A549 (cell line): ENCODE results near the gene SUGCT. TPM values are rescaled to one million over a fixed set of nuclear protein-coding genes. Genes with fewer than 3 reads are reported as not detected.

ENCODE experiments used
- ATAC-seq, 2 experiments: fragments of 200-7000 bp in 1 of 2; fragments of >200 bp in 1 of 2; cut with Nextera tagmentation in 1 of 2; cut with Tn5 transposase in 1 of 2; 3 replicates each; pipeline versions ENCODE4 v1.8.0 to v1.9.1; 2018 to 2020; ENCODE audit warnings: mild to moderate bottlenecking in 1 of 2, moderate library complexity in 1 of 2
- CTCF ChIA-PET: fragments of 300-600 bp; sonication (Branson Sonifier 250); formaldehyde crosslinking; extraction: SDS; loops from one replicate; lab custom pipeline; 2021; ENCODE audit warnings: antibody characterized with exemption, inconsistent platforms; lab: Yijun Ruan, JAX
- POLR2A ChIA-PET: fragments of 350-600 bp; formaldehyde crosslinking; extraction: SDS; loops from one replicate; lab custom pipeline; 2021; ENCODE audit warnings: antibody characterized with exemption, inconsistent platforms; lab: Yijun Ruan, JAX
- DNase-seq, 2 experiments: peaks; one replicate each; pipeline versions ENCODE4 v3.0.0 to v3.0.0-alpha.2; 2011 to 2016; ENCODE audit warnings: low read depth in 1 of 2, low spot score in 1 of 2
- FAIRE-seq: peaks from 2 replicates; lab custom pipeline; 2011; peaks lifted over from hg19 to GRCh38; lab: Jason Lieb, UNC
- H3K27ac ChIP-seq, 2 experiments: fragments of >200 bp; sonication (Bioruptor Twin); formaldehyde crosslinking; 3 replicates each; pipeline ENCODE4 v1.5.1; 2016 to 2017
- H3K4me1 ChIP-seq: fragments of >200 bp; sonication (Bioruptor Twin); formaldehyde crosslinking; 3 replicates; pipeline ENCODE4 v1.6.1; 2016
- H3K4me2 ChIP-seq: fragments of >200 bp; sonication (Bioruptor Twin); formaldehyde crosslinking; 3 replicates; pipeline ENCODE4 v1.6.1; 2016
- H3K4me3 ChIP-seq: fragments of >200 bp; sonication (Bioruptor Twin); formaldehyde crosslinking; 3 replicates; pipeline ENCODE4 v1.5.1; 2016
- H3K9me3 ChIP-seq: fragments of >200 bp; sonication (Bioruptor Twin); formaldehyde crosslinking; 3 replicates; pipeline ENCODE4 v1.6.1; 2016
- ATOH8 ChIP-seq: fragments of 250-450 bp; sonication (Bioruptor Pico); IDR thresholded peaks from 2 replicates; pipeline ENCODE4 v1.5.0; 2020; ENCODE audit warnings: low read depth, mild to moderate bottlenecking, moderate library complexity
- CBX8 ChIP-seq: fragments of 200-600 bp; sonication (generic); IDR thresholded peaks from 2 replicates; pipeline ENCODE4 v1.6.1; 2016
- ESRRA ChIP-seq: fragments of 150-350 bp; IDR thresholded peaks from 2 replicates; pipeline ENCODE4 v1.6.1; 2014; ENCODE audit warnings: mild to moderate bottlenecking, low read length, borderline replicate concordance
- FOSL2 ChIP-seq, 2 experiments: fragments of 450-650 bp in 1 of 2; fragments of >200 bp in 1 of 2; sonication (Bioruptor Twin) in 1 of 2; formaldehyde crosslinking; IDR thresholded peaks; 2 replicates each; pipeline versions ENCODE4 v1.5.0 to v1.6.1; 2016 to 2020; ENCODE audit warnings: mild to moderate bottlenecking in 1 of 2, moderate library complexity in 1 of 2
- HDAC2 ChIP-seq: fragments of 200-600 bp; sonication (generic); IDR thresholded peaks from 2 replicates; pipeline ENCODE4 v1.6.1; 2016
- HEYL ChIP-seq: fragments of 250-450 bp; sonication (Bioruptor Pico); IDR thresholded peaks from 2 replicates; pipeline ENCODE4 v1.8.0; 2021; ENCODE audit warnings: mild to moderate bottlenecking, moderate library complexity
- HOXA7 ChIP-seq: fragments of 250-450 bp; sonication (Bioruptor Pico); IDR thresholded peaks from 2 replicates; pipeline ENCODE4 v1.5.0; 2020; ENCODE audit warnings: mild to moderate bottlenecking, moderate library complexity
- JUNB ChIP-seq: fragments of >200 bp; sonication (Bioruptor Twin); formaldehyde crosslinking; IDR thresholded peaks from 2 replicates; pipeline ENCODE4 v1.6.1; 2016
- MAFK ChIP-seq: fragments of 450-650 bp; IDR thresholded peaks from 2 replicates; pipeline ENCODE4 v1.6.1; 2014; ENCODE audit not compliant: partially characterized antibody
- MAZ ChIP-seq: fragments of 150-350 bp; IDR thresholded peaks from 2 replicates; pipeline ENCODE4 v1.6.1; 2014; ENCODE audit warnings: antibody characterized with exemption, low read depth, low read length, borderline replicate concordance
- MYC ChIP-seq: IDR thresholded peaks from 2 replicates; pipeline ENCODE4 v1.6.1; 2012; ENCODE audit warnings: mild to moderate bottlenecking, inconsistent platforms, low read length, improper control_type of control experiment, borderline replicate concordance
- POLR2A ChIP-seq: IDR thresholded peaks from 2 replicates; pipeline ENCODE4 v1.6.1; 2012; ENCODE audit warnings: mild to moderate bottlenecking, low read length
- POLR2AphosphoS2 ChIP-seq: conservative IDR thresholded peaks from 2 replicates; pipeline ENCODE4 v1.6.1; 2012; ENCODE audit warnings: low read length, improper control_type of control experiment, inconsistent platforms
- RCOR1 ChIP-seq: fragments of 150-350 bp; IDR thresholded peaks from 2 replicates; pipeline ENCODE4 v1.6.1; 2014; ENCODE audit warnings: antibody characterized with exemption, low read length, low read depth
- RFX5 ChIP-seq: fragments of 450-650 bp; IDR thresholded peaks from 2 replicates; pipeline ENCODE4 v1.7.1; 2014; ENCODE audit warnings: antibody characterized with exemption, mild to moderate bottlenecking, moderate library complexity
- SREBF2 ChIP-seq: fragments of 450-650 bp; IDR thresholded peaks from 2 replicates; pipeline ENCODE4 v1.6.1; 2014; ENCODE audit warnings: mild to moderate bottlenecking, moderate library complexity
- TP53 ChIP-seq: fragments of 250-450 bp; sonication (Bioruptor Pico); IDR thresholded peaks from 2 replicates; pipeline ENCODE4 v1.5.0; 2021; ENCODE audit warnings: mild to moderate bottlenecking, moderate library complexity
- ZFP36 ChIP-seq: fragments of 450-650 bp; IDR thresholded peaks from 2 replicates; pipeline ENCODE4 v1.6.1; 2014; ENCODE audit warnings: borderline replicate concordance; ENCODE audit not compliant: partially characterized antibody
- WGBS: methylation state at CpG from one replicate; pipeline ENCODE4 v1.1.6; 2017; ENCODE audit errors: missing lambda C conversion rate; 5-methylcytosine and 5-hydroxymethylcytosine counted together
- polyA plus RNA-seq, 4 experiments: library from polyadenylated mRNA; depleted of rRNA in 3 of 4; stranded (reverse); fragments of >200 nt; fragmentation: RNase III in 1 of 4; extraction: RNeasy Plus Mini Kit Qiagen cat#74134 plus additional on column Dnase treatment in 1 of 4; gene quantifications; 2 replicates in 3 of 4; 3 replicates in 1 of 4; pipeline ENCODE4 v1.2.3, GENCODE V29; 2011 to 2017
- TF ChIP-seq, protein P1 (sequence below): IDR thresholded peaks from 2 replicates; pipeline ENCODE4 v1.6.1; 2012; ENCODE audit warnings: low read depth, borderline replicate concordance
- TF ChIP-seq, protein P2 (sequence below): fragments of 150-350 bp; IDR thresholded peaks from 2 replicates; pipeline ENCODE4 v1.6.1; 2014; ENCODE audit warnings: low read depth, mild to moderate bottlenecking, low read length
- TF ChIP-seq, protein P3 (sequence below): fragments of 450-650 bp; IDR thresholded peaks from 2 replicates; pipeline ENCODE4 v1.6.1; 2014; ENCODE audit warnings: antibody characterized with exemption
- TF ChIP-seq, protein P4 (sequence below): fragments of 200-600 bp; sonication (generic); IDR thresholded peaks from 2 replicates; pipeline ENCODE4 v1.6.1; 2016; ENCODE audit warnings: antibody characterized with exemption, mild to moderate bottlenecking, moderate library complexity

SUGCT gene
- polyA plus RNA-seq, 2 of the 4 experiments (the other 2 are of a cell fraction), result 1.4 to 1.6 TPM

DNA sequence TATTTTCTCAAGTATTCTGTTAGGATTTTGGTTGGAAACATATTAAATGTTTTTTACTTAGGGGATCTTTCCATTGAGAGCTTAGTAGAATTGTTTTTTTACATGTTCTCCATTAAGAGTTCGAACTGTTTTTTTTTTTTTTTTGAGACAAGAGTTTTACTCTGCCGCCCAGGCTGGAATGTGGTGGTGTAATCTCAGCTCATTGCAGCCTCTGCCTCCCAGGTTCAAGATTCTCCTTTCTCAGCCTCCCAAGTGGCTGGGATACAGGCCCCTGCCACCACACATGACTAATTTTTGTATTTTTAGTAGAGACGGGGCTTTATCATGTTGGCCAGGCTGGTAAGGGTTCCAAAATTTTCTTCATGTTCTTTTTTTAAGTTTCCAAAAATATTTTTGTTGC is 33.6 kb upstream of the SUGCT start:
- no peaks in the 10 kb centered on the region for H3K9me3 ChIP-seq
- no peak overlapping the region for H3K4me2 ChIP-seq
- no peak overlapping the region for H3K27ac ChIP-seq
- ChIA-PET CTCF (interaction anchor here (0.6 to 1.7 kb wide), 4 partner anchors 33 to 1756 kb away, joined by 3 to 8 read pairs (median 4); partner anchors contain the start of genes MPLKIP and SUGCT), POLR2A (no interaction called here)
- no peak overlapping the region for H3K4me3 ChIP-seq
- no peak for ATAC-seq
- 93% methylated on average over 3 of the region's 3 CpGs for WGBS
- TF ChIP-seq MAZ, result no peak
- TF ChIP-seq HOXA7 (CRISPR knock-in tag), result no peak
- TF ChIP-seq FOSL2 (IDR thresholded peaks at IDR 0.05), result no peak
- TF ChIP-seq FOSL2 (CRISPR knock-in tag; IDR thresholded peaks at IDR 0.05), result no peak
- TF ChIP-seq, protein P1, sequence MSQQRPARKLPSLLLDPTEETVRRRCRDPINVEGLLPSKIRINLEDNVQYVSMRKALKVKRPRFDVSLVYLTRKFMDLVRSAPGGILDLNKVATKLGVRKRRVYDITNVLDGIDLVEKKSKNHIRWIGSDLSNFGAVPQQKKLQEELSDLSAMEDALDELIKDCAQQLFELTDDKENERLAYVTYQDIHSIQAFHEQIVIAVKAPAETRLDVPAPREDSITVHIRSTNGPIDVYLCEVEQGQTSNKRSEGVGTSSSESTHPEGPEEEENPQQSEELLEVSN, result no peak
- TF ChIP-seq JUNB, result no peak
- TF ChIP-seq MYC, result no peak
- TF ChIP-seq, protein P2, sequence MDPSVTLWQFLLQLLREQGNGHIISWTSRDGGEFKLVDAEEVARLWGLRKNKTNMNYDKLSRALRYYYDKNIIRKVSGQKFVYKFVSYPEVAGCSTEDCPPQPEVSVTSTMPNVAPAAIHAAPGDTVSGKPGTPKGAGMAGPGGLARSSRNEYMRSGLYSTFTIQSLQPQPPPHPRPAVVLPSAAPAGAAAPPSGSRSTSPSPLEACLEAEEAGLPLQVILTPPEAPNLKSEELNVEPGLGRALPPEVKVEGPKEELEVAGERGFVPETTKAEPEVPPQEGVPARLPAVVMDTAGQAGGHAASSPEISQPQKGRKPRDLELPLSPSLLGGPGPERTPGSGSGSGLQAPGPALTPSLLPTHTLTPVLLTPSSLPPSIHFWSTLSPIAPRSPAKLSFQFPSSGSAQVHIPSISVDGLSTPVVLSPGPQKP, result no peak
- no peak for TF ChIP-seq POLR2A
- TF ChIP-seq, protein P3, sequence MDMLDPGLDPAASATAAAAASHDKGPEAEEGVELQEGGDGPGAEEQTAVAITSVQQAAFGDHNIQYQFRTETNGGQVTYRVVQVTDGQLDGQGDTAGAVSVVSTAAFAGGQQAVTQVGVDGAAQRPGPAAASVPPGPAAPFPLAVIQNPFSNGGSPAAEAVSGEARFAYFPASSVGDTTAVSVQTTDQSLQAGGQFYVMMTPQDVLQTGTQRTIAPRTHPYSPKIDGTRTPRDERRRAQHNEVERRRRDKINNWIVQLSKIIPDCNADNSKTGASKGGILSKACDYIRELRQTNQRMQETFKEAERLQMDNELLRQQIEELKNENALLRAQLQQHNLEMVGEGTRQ, result no peak
- TF ChIP-seq HEYL (CRISPR knock-in tag), result no peak
- no peak for TF ChIP-seq TP53
- no peak for TF ChIP-seq ZFP36
- no peaks in the 10 kb centered on the region for H3K4me1 ChIP-seq
- no peak for DNase-seq
- FAIRE-seq, result no peak

DNA sequence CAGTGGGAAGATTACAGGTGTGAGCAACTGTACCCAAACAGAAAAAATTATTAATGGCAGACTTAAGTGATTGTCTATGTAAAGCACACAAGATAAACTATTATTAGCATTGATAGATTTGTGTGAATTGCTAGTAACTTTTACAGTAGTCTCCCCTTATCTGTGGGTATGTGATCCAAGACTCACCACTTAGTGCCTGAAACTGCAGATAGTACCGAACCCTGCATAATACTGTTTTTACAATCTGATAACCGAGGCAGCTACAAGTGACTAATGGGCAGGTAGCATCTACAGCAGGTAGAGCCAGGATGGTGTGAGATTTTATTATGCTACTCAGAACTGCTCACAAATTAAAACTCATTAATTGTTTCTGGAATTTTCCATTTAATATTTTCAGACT is 31.9 kb upstream of the SUGCT start:
- ChIA-PET CTCF (interaction anchor here (1.7 kb wide), 1 partner anchor 31 kb away, joined by 8 read pairs; the partner anchor contains the start of genes MPLKIP and SUGCT), POLR2A (no interaction called here)
- Histone ChIP-seq H3K9me3 (no peaks in the 10 kb centered on the region), H3K4me1 (no peaks in the 10 kb centered on the region), H3K27ac (no peak overlapping the region), H3K4me3 (no peak overlapping the region), H3K4me2 (no peak overlapping the region)
- 96% methylated on average over 2 of the region's 2 CpGs for WGBS
- FAIRE-seq, result no peak
- no peak for ATAC-seq
- TF ChIP-seq MAFK (no peak), POLR2AphosphoS2 (no peak), ATOH8 (CRISPR knock-in tag) (no peak), HDAC2 (no peak), SREBF2 (no peak), RFX5 (no peak), ESRRA (no peak), JUNB (no peak), CBX8 (no peak), RCOR1 (no peak)
- TF ChIP-seq, protein P4, sequence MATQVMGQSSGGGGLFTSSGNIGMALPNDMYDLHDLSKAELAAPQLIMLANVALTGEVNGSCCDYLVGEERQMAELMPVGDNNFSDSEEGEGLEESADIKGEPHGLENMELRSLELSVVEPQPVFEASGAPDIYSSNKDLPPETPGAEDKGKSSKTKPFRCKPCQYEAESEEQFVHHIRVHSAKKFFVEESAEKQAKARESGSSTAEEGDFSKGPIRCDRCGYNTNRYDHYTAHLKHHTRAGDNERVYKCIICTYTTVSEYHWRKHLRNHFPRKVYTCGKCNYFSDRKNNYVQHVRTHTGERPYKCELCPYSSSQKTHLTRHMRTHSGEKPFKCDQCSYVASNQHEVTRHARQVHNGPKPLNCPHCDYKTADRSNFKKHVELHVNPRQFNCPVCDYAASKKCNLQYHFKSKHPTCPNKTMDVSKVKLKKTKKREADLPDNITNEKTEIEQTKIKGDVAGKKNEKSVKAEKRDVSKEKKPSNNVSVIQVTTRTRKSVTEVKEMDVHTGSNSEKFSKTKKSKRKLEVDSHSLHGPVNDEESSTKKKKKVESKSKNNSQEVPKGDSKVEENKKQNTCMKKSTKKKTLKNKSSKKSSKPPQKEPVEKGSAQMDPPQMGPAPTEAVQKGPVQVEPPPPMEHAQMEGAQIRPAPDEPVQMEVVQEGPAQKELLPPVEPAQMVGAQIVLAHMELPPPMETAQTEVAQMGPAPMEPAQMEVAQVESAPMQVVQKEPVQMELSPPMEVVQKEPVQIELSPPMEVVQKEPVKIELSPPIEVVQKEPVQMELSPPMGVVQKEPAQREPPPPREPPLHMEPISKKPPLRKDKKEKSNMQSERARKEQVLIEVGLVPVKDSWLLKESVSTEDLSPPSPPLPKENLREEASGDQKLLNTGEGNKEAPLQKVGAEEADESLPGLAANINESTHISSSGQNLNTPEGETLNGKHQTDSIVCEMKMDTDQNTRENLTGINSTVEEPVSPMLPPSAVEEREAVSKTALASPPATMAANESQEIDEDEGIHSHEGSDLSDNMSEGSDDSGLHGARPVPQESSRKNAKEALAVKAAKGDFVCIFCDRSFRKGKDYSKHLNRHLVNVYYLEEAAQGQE, result no peak
- DNase-seq, result no peak
